GM12801 (cell line): ENCODE data around the gene TMEM254.

Source experiments
- TF ChIP-seq, protein P1 (sequence below): IDR thresholded peaks from one replicate; pipeline ENCODE4 v1.5.1; 2011; ENCODE audit warnings: control low read depth; ENCODE audit not compliant: insufficient read length; ENCODE audit errors: extremely low read depth

TMEM254 gene

DNA sequence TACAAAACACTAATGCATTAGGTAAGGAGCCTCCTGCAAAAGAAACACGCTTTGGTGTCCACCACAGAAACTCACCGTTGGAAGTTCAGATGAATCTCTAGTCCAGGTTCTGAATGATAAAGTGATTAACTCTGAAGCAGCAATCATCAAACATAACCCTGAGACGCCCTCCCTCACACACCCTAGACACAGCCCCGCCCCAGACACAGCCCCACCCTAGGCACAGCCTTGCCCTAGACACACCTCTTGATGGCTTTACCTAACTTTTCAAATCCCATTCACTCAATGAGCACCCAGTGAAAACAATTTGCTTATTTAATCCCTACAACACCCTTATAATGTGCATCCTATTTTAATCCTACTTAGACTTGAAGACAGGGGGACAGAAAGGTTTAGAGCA lies 21.3 kb upstream of the TMEM254 start:
- TF ChIP-seq, protein P1, sequence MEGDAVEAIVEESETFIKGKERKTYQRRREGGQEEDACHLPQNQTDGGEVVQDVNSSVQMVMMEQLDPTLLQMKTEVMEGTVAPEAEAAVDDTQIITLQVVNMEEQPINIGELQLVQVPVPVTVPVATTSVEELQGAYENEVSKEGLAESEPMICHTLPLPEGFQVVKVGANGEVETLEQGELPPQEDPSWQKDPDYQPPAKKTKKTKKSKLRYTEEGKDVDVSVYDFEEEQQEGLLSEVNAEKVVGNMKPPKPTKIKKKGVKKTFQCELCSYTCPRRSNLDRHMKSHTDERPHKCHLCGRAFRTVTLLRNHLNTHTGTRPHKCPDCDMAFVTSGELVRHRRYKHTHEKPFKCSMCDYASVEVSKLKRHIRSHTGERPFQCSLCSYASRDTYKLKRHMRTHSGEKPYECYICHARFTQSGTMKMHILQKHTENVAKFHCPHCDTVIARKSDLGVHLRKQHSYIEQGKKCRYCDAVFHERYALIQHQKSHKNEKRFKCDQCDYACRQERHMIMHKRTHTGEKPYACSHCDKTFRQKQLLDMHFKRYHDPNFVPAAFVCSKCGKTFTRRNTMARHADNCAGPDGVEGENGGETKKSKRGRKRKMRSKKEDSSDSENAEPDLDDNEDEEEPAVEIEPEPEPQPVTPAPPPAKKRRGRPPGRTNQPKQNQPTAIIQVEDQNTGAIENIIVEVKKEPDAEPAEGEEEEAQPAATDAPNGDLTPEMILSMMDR: no peak

DNA sequence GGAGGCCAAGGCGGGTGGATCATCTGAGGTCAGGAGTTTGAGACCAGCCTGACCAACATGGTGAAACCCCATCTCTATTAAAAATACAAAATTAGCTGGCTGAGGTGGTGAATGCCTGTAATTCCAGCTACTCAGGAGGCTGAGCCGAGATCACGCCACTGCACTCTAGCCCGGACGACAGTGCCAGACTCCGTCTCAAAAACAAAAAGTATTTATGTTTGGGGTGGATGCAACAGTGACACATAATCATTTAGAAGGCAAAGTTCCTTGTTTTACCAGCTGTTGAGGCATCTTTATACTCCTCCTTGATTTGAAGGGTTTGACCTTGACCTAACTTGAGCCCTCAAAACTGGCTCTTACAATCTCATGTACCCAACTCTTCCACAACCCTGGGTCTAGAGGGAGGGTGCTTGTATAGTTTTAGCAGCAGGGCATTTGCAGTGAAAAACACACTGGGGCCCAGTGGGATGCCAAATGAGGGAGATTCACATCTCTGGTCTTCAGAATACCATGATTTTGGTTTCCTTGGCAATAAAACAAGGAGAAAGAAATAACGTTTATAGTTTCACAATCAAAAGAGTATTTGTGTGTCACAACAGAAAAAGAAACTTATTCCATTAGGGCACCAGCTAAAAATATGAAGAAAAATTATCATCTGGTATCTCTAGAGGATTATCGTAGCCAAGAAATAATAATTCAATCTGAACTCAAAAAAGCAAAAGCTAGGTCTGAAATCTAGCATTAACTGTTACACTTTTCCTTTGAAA lies 14.2 kb upstream of the TMEM254 start:
- TF ChIP-seq, protein P1: no peak

DNA sequence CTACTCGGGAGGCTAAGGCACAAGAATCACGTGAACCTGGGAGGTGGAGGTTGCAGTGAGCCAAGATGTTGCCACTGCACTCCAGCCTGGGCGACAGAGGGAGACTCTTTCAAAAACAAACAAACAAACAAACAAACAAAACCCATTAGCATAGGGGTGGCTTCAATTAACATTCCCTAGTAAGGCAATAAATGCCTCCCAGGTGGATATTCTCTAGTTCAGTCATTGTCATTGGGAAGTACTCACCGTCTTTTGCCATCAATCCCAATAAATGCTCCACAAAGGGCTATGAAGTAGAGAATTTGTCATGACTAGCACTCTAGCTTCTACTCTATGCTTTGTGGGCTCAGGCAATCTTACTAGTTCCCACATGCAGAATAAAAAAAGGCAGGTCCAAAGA lies 11.7 kb upstream of the TMEM254 start:
- TF ChIP-seq, protein P1: no peak

GRCh38 chr10:80068270-80068669 lies 10.2 kb upstream of the TMEM254 start:
- TF ChIP-seq, protein P1: no peak

- TF ChIP-seq, protein P1: no peak
These were observed 8.4 kb upstream of the TMEM254 start for GRCh38 chr10:80070057-80070456.

DNA sequence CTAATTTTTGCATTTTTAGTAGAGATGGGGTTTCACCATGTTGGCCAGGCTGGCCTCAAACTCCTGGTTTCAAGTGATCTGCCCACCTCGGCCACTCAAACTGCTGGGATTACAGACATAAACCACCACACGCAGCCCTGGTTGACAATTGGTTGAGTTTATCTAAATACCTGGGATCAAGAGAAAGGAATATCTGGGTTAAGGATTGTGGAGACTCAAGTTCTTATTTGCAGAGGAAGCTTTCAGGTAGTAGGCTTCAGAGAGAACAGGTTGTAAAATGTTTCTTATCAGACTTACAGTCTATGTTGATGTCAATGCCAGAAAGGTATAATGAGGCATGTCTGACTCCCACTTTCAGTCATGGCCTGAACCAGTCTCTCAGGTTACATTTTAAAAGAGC lies 5.9 kb upstream of the TMEM254 start:
- TF ChIP-seq, protein P1: no peak

GRCh38 chr10:80075781-80076180 lies 2.7 kb upstream of the TMEM254 start:
- TF ChIP-seq, protein P1: no peak
